Gastrocnemius medialis (tissue), 4 donors: Measurements from ENCODE around the gene SRR. TPM values are rescaled to one million over a fixed set of nuclear protein-coding genes. Genes with fewer than 3 reads are reported as not detected.

ENCODE experiments used
- ATAC-seq, 2 donors: fragments of 150-250 bp; one replicate each; pipeline ENCODE4 v1.9.1; 2016
- DNase-seq, 2 donors: peaks; one replicate each; pipeline ENCODE4 v3.0.0-alpha.2; 2019
- H3K27ac ChIP-seq, 4 donors: fragments of 200-600 bp; sonication (generic); 1 replicate in 1 of 4; 2 replicates in 3 of 4; pipeline ENCODE4 v1.5.1; 2016 to 2018; ENCODE audit warnings: mild to moderate bottlenecking in 2 of 4, moderate library complexity in 1 of 4
- H3K27me3 ChIP-seq, 3 donors: fragments of 200-600 bp; sonication (generic) in 2 of 3; 1 replicate in 1 of 3; 2 replicates in 2 of 3; pipeline versions ENCODE4 v1.5.1 to v1.6.0; 2016 to 2019; ENCODE audit warnings: mild to moderate bottlenecking in 1 of 3, moderate library complexity in 1 of 3
- H3K36me3 ChIP-seq, 2 donors: fragments of 200-600 bp; sonication (generic) in 1 of 2; one replicate each; pipeline ENCODE4 v1.5.1; 2017 to 2018
- H3K4me1 ChIP-seq, 2 donors: fragments of 200-600 bp; sonication (generic) in 1 of 2; one replicate each; pipeline ENCODE4 v1.5.1; 2016 to 2017; ENCODE audit warnings: mild to moderate bottlenecking in 2 of 2
- H3K4me3 ChIP-seq, 4 donors: fragments of 200-600 bp; sonication (generic) in 3 of 4; 1 replicate in 1 of 4; 2 replicates in 3 of 4; pipeline ENCODE4 v1.5.1; 2016 to 2019; ENCODE audit warnings: mild to moderate bottlenecking in 2 of 4
- H3K9me3 ChIP-seq, 3 donors: fragments of 200-600 bp; sonication (generic) in 2 of 3; 1 replicate in 1 of 3; 2 replicates in 2 of 3; pipeline ENCODE4 v1.5.1; 2016 to 2019
- POLR2A ChIP-seq, 2 donors: fragments of 450-650 bp; IDR thresholded peaks; one replicate each; pipeline ENCODE4 v1.6.1; 2017; ENCODE audit warnings: antibody characterized with exemption in 2 of 2, mild to moderate bottlenecking in 2 of 2, moderate library complexity in 2 of 2
- in situ Hi-C, 4 donors: fragments of 200-750 bp; cut with MboI; loops; one replicate each; pipeline versions ENCODE4 v1.15.0 to v1.8.0; 2017; ENCODE audit warnings: low sequenced_read_pairs in 4 of 4
- intact Hi-C: fragments of 100-400 bp; cut with DNase I; formaldehyde crosslinking; loops from one replicate; pipeline ENCODE4 v1.15.1; 2023; ENCODE audit warnings: low total_unique reads
- total RNA-seq, 4 donors: library from RNA; depleted of rRNA; stranded (reverse); fragments of >200 nt; gene quantifications; one replicate each; pipeline versions ENCODE4 v1.1.0 to v1.2.3, GENCODE V29; 2016
- TF ChIP-seq, protein P1 (sequence below), 5 experiments: fragments of 450-650 bp in 3 of 5; fragments of 200-600 bp in 2 of 5; sonication (generic) in 2 of 5; IDR thresholded peaks in 4 of 5; conservative IDR thresholded peaks in 1 of 5; 1 replicate in 4 of 5; 2 replicates in 1 of 5; pipeline ENCODE4 v1.5.1; 2016 to 2019; ENCODE audit warnings: antibody characterized with exemption in 5 of 5, mild to moderate bottlenecking in 3 of 5, moderate library complexity in 3 of 5

The SRR gene
- total RNA-seq, 4 donors from 2014 or later, result 3.0 to 20.0 (median 10.7) TPM

DNA sequence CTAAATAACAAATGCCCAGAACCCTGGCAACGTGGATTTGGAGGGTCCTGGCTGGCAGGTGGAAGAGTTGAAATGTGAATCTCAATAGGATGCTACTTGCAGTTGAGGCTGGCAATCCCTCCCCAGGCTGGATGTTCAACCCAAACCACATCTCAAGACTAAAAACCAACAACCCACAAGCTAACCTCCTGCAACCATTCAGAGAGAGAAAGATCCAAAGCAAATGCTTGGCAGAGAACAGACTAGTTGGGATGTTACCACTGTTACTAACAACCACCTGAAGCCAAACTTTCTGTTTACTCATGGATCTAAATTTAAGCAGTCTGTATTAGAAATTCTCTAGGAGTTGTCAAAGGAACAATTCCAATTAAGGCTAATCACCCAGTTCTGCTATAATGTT is 28.0 kb upstream of the SRR start:
- intact Hi-C loops, result no loop called here
- peaks cover 0 to 3% of the 10 kb centered on the region in 2 donors for H3K4me1 ChIP-seq
- H3K27ac ChIP-seq, result no peak overlapping the region
- ATAC-seq (peak in 1 of 2 donors; percentile 58), DNase-seq (no peak)
- H3K9me3 ChIP-seq, result no peaks in the 10 kb centered on the region
- in situ Hi-C loops, result loop anchor here in 1 of 4 donors (25.0 kb wide), 1 partner anchor 388 kb away; no protein-coding TSS in a partner anchor
- H3K27me3 ChIP-seq, result no peaks in the 10 kb centered on the region
- no peak overlapping the region for H3K4me3 ChIP-seq
- H3K36me3 ChIP-seq, result peaks cover 0 to 33% of the 10 kb centered on the region in 2 donors
- TF ChIP-seq POLR2A (IDR thresholded peaks at IDR 0.05), result no peak
- TF ChIP-seq, protein P1, sequence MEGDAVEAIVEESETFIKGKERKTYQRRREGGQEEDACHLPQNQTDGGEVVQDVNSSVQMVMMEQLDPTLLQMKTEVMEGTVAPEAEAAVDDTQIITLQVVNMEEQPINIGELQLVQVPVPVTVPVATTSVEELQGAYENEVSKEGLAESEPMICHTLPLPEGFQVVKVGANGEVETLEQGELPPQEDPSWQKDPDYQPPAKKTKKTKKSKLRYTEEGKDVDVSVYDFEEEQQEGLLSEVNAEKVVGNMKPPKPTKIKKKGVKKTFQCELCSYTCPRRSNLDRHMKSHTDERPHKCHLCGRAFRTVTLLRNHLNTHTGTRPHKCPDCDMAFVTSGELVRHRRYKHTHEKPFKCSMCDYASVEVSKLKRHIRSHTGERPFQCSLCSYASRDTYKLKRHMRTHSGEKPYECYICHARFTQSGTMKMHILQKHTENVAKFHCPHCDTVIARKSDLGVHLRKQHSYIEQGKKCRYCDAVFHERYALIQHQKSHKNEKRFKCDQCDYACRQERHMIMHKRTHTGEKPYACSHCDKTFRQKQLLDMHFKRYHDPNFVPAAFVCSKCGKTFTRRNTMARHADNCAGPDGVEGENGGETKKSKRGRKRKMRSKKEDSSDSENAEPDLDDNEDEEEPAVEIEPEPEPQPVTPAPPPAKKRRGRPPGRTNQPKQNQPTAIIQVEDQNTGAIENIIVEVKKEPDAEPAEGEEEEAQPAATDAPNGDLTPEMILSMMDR (IDR thresholded peaks at IDR 0.05 in 4 of 5, conservative IDR thresholded peaks at IDR 0.05 in 1 of 5), result no peak

DNA sequence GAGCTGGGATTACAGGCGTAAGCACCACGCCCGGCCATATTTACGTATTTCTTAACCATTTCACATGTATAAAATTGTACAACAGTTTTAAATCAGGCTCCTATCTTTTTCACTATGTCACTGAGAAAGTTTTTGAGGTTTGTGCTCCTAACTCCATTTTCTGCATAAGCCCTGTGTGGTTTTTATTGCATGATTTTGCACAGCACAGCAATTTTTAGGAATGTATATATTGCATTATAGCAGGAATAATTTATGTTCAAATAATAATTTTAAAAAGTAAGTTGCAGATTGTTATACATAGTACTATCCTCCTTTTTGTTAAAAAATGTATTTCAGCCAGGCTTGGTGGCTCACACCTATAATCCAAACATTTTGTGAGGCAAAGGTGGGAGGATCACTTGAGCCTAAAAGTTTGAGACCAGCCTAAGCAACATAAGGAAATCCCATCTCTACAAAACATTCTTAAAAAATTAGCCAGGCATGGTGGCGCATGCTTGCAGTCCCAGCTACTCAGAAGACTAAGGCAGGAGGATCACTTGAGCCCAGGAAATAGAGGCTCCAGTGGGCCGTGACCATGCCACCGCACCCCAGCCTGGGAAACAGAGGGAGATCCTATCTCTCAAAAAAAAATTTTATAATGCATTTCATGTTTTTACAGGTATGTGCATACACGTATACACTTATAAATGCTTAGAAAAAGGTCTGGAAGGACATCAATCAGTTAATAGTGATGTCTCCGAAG is 26.1 kb upstream of the SRR start:
- no peak overlapping the region for H3K4me3 ChIP-seq
- peaks cover 0 to 51% of the 10 kb centered on the region in 2 donors for H3K36me3 ChIP-seq
- no peaks in the 10 kb centered on the region for H3K9me3 ChIP-seq
- ATAC-seq (no peak), DNase-seq (no peak)
- peaks cover 0 to 3% of the 10 kb centered on the region in 2 donors for H3K4me1 ChIP-seq
- TF ChIP-seq, protein P1 (IDR thresholded peaks at IDR 0.05 in 4 of 5, conservative IDR thresholded peaks at IDR 0.05 in 1 of 5), result no peak
- no peak for TF ChIP-seq POLR2A (IDR thresholded peaks at IDR 0.05)
- intact Hi-C loops, result no loop called here
- no peaks in the 10 kb centered on the region for H3K27me3 ChIP-seq
- in situ Hi-C loops, result loop anchor here in 1 of 4 donors (25.0 kb wide), 1 partner anchor 390 kb away; no protein-coding TSS in a partner anchor
- no peak overlapping the region for H3K27ac ChIP-seq

DNA sequence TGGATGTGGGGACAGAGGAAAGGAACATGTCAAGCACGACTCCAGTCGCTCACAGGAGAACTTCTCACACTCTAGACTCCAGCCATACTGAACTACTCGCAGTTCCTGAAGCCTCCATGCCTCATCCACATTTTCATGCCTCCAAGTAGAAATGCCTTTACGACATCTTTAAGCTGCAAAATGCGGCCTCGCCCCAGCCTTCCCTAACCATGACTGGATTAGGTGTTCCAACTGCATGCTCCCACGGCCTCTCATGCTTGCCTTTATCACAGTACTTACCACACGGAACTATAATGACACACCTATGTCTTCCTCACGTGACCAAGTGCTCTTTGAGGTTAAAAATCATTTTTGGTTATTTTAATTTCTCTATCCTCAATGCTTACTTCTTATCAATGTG is 24.0 kb upstream of the SRR start:
- peaks cover 0 to 60% of the 10 kb centered on the region in 2 donors for H3K36me3 ChIP-seq
- peaks cover 0 to 3% of the 10 kb centered on the region in 2 donors for H3K4me1 ChIP-seq
- DNase-seq (no peak), ATAC-seq (no peak)
- TF ChIP-seq, protein P1 (IDR thresholded peaks at IDR 0.05 in 4 of 5, conservative IDR thresholded peaks at IDR 0.05 in 1 of 5), result no peak
- no peak for TF ChIP-seq POLR2A (IDR thresholded peaks at IDR 0.05)
- no peaks in the 10 kb centered on the region for H3K9me3 ChIP-seq
- intact Hi-C loops (loop anchor here (2.0 to 10.0 kb wide), 2 partner anchors 29 to 375 kb away; no protein-coding TSS in a partner anchor), in situ Hi-C loops (loop anchor here in 1 of 4 donors (25.0 kb wide), 1 partner anchor 392 kb away; no protein-coding TSS in a partner anchor)
- no peaks in the 10 kb centered on the region for H3K27me3 ChIP-seq
- no peak overlapping the region for H3K4me3 ChIP-seq
- H3K27ac ChIP-seq, result no peak overlapping the region

DNA sequence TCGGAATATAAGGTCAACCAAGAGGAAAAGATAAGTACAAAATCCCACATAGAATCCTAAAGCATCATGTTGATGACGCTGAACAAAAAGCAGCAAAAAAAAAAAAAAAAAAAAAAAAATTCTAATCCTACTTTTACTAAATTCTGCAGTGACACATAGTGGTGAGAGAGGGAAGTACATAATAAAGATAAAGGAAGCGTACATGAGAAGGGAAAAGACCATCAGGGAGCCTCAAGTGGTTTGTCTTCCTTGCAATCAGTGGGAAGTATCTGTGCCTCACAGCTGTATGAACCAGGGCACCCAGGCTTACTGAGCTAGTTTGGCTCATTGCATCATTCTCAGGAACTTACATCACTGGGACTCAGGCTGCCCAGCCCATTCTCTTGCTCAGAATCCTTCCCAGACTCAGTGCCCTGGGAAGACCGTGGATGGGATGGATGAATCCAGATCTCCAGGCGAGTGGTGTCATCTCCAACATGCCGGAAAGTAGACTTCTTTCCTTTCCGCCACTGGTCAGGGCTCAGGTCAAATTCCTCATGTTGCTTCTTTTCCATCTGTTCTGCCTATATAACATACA is 21.4 kb upstream of the SRR start:
- in situ Hi-C loops (loop anchor here in 1 of 4 donors (25.0 kb wide), 1 partner anchor 395 kb away; no protein-coding TSS in a partner anchor), intact Hi-C loops (loop anchor here (10.0 kb wide), 1 partner anchor 378 kb away; no protein-coding TSS in a partner anchor)
- peaks cover 2 to 62% of the 10 kb centered on the region in 2 donors for H3K36me3 ChIP-seq
- H3K4me3 ChIP-seq, result no peak overlapping the region
- TF ChIP-seq POLR2A (IDR thresholded peaks at IDR 0.05), result no peak
- TF ChIP-seq, protein P1 (IDR thresholded peaks at IDR 0.05 in 4 of 5, conservative IDR thresholded peaks at IDR 0.05 in 1 of 5), result peak in 4 of 5 experiments; percentile 42 to 59 (median 50)
- no peaks in the 10 kb centered on the region for H3K4me1 ChIP-seq
- ATAC-seq, result peak; percentile 52 to 62
- no peak for DNase-seq
- no peak overlapping the region for H3K27ac ChIP-seq
- no peaks in the 10 kb centered on the region for H3K9me3 ChIP-seq
- H3K27me3 ChIP-seq, result no peaks in the 10 kb centered on the region
